ENCODE measurements around the gene ABTB2.

Gene ABTB2

GRCh38 chr11:34341931-34342533, 15.8 kb downstream of the ABTB2 start:
- Histone ChIP-seq H3K4me3 (replicated peaks; ENCODE audit: low read depth, low read length) (no peak overlapping the region), H3K27me3 (replicated peaks; ENCODE audit: control insufficient read depth, insufficient read depth, low read length) (no peaks in the 10 kb centered on the region), H3K36me3 (ENCODE audit: control insufficient read depth, insufficient read depth, low read length) (no peaks in the 10 kb centered on the region)
- no peak for DNase-seq (ENCODE audit: extremely low read depth, insufficient read length)
- no peak for TF ChIP-seq CTCF (IDR thresholded peaks at IDR 0.05; ENCODE audit: insufficient read depth, low read length, poor library complexity, severe bottlenecking)

- no peak for TF ChIP-seq CTCF (IDR thresholded peaks at IDR 0.05; ENCODE audit: insufficient read depth, low read length, poor library complexity, severe bottlenecking)
- Histone ChIP-seq H3K36me3 (ENCODE audit: control insufficient read depth, insufficient read depth, low read length) (no peaks in the 10 kb centered on the region), H3K27me3 (replicated peaks; ENCODE audit: control insufficient read depth, insufficient read depth, low read length) (no peaks in the 10 kb centered on the region), H3K4me3 (replicated peaks; ENCODE audit: low read depth, low read length) (no peak overlapping the region)
- no peak for DNase-seq (ENCODE audit: extremely low read depth, insufficient read length)
Measured at GRCh38 chr11:34341096-34341495, 16.7 kb downstream of the ABTB2 start.

- H3K27me3 ChIP-seq (replicated peaks; ENCODE audit: control insufficient read depth, insufficient read depth, low read length), result no peaks in the 10 kb centered on the region
- no peak for DNase-seq (ENCODE audit: extremely low read depth, insufficient read length)
- no peak for TF ChIP-seq CTCF (IDR thresholded peaks at IDR 0.05; ENCODE audit: insufficient read depth, low read length, poor library complexity, severe bottlenecking)
- H3K4me3 ChIP-seq (replicated peaks; ENCODE audit: low read depth, low read length), result no peak overlapping the region
- H3K36me3 ChIP-seq (ENCODE audit: control insufficient read depth, insufficient read depth, low read length), result no peaks in the 10 kb centered on the region
Measured at GRCh38 chr11:34340653-34341052, 17.2 kb downstream of the ABTB2 start.

- TF ChIP-seq CTCF (IDR thresholded peaks at IDR 0.05; ENCODE audit: insufficient read depth, low read length, poor library complexity, severe bottlenecking), result no peak
- no peak overlapping the region for H3K4me3 ChIP-seq (replicated peaks; ENCODE audit: low read depth, low read length)
- DNase-seq (ENCODE audit: extremely low read depth, insufficient read length), result no peak
- H3K36me3 ChIP-seq (ENCODE audit: control insufficient read depth, insufficient read depth, low read length), result no peaks in the 10 kb centered on the region
- H3K27me3 ChIP-seq (replicated peaks; ENCODE audit: control insufficient read depth, insufficient read depth, low read length), result no peaks in the 10 kb centered on the region
Measured at GRCh38 chr11:34339149-34340064, 18.4 kb downstream of the ABTB2 start.

GRCh38 chr11:34337016-34337415, 20.8 kb downstream of the ABTB2 start:
- H3K27me3 ChIP-seq (replicated peaks; ENCODE audit: control insufficient read depth, insufficient read depth, low read length), result no peaks in the 10 kb centered on the region
- H3K4me3 ChIP-seq (replicated peaks; ENCODE audit: low read depth, low read length), result no peak overlapping the region
- no peak for DNase-seq (ENCODE audit: extremely low read depth, insufficient read length)
- no peak for TF ChIP-seq CTCF (IDR thresholded peaks at IDR 0.05; ENCODE audit: insufficient read depth, low read length, poor library complexity, severe bottlenecking)
- no peaks in the 10 kb centered on the region for H3K36me3 ChIP-seq (ENCODE audit: control insufficient read depth, insufficient read depth, low read length)

Measured in GM06990 (cell line).